ENCODE data around the gene FOXP4.

Gene FOXP4

GRCh38 chr6:41519745-41520699 lies 26.2 kb upstream of the FOXP4 start:
- DNase-seq (ENCODE audit: low spot score): no peak

GRCh38 chr6:41522780-41523548 lies 23.2 kb upstream of the FOXP4 start:
- DNase-seq (ENCODE audit: low spot score): no peak

- no peak for DNase-seq (ENCODE audit: low spot score)
These were observed 22.1 kb upstream of the FOXP4 start for GRCh38 chr6:41523915-41524633.

- DNase-seq (ENCODE audit: low spot score): no peak
These were observed 21.6 kb upstream of the FOXP4 start for GRCh38 chr6:41524634-41525011.

GRCh38 chr6:41527721-41528408 lies 18.3 kb upstream of the FOXP4 start:
- peak; percentile 24 for DNase-seq (ENCODE audit: low spot score)

- no peak for DNase-seq (ENCODE audit: low spot score)
These were observed 17.7 kb upstream of the FOXP4 start for GRCh38 chr6:41528409-41528963.

- DNase-seq (ENCODE audit: low spot score): no peak
These were observed 17.1 kb upstream of the FOXP4 start for GRCh38 chr6:41529049-41529448.

GRCh38 chr6:41529970-41530369 lies 16.2 kb upstream of the FOXP4 start:
- no peak for DNase-seq (ENCODE audit: low spot score)

GRCh38 chr6:41530476-41530875 lies 15.7 kb upstream of the FOXP4 start:
- no peak for DNase-seq (ENCODE audit: low spot score)

GRCh38 chr6:41531016-41531415 lies 15.2 kb upstream of the FOXP4 start:
- no peak for DNase-seq (ENCODE audit: low spot score)

GRCh38 chr6:41531591-41532582 lies 14.3 kb upstream of the FOXP4 start:
- peak; percentile 83 for DNase-seq (ENCODE audit: low spot score)

- no peak for DNase-seq (ENCODE audit: low spot score)
These were observed 10.4 kb upstream of the FOXP4 start for GRCh38 chr6:41535766-41536165.

GRCh38 chr6:41536795-41537758 lies 9.1 kb upstream of the FOXP4 start:
- no peak for DNase-seq (ENCODE audit: low spot score)

- DNase-seq (ENCODE audit: low spot score): no peak
These were observed 7.5 kb upstream of the FOXP4 start for GRCh38 chr6:41538556-41539182.

GRCh38 chr6:41539204-41539603 lies 7.0 kb upstream of the FOXP4 start:
- DNase-seq (ENCODE audit: low spot score): no peak

GRCh38 chr6:41541364-41541763 lies 4.8 kb upstream of the FOXP4 start:
- DNase-seq (ENCODE audit: low spot score): no peak

- no peak for DNase-seq (ENCODE audit: low spot score)
These were observed 3.1 kb upstream of the FOXP4 start for GRCh38 chr6:41543087-41543486.

- no peak for DNase-seq (ENCODE audit: low spot score)
These were observed 906 bp upstream of the FOXP4 start for GRCh38 chr6:41545247-41545702.

GRCh38 chr6:41546475-41546865 lies 289 bp downstream of the FOXP4 start:
- peak; percentile 82 for DNase-seq (ENCODE audit: low spot score)

Data from AG20443 (cell line).